Fibroblast of villous mesenchyme (primary cell): ENCODE data around the gene DCUN1D2. TPM values are rescaled to one million over a fixed set of nuclear protein-coding genes. Genes with fewer than 3 reads are reported as not detected.

Source experiments
- DNase-seq: peaks from one replicate; pipeline ENCODE4 v3.0.0-alpha.2; 2010; ENCODE audit warnings: low read depth
- H3K4me3 ChIP-seq: 2 replicates; pipeline ENCODE4 v1.5.1; 2011; ENCODE audit warnings: low read depth, mild to moderate bottlenecking, low read length
- CTCF ChIP-seq: IDR thresholded peaks from 2 replicates; pipeline ENCODE4 v1.5.1; 2012; ENCODE audit warnings: low read depth, mild to moderate bottlenecking, low read length; ENCODE audit not compliant: insufficient read depth
- total RNA-seq: library from RNA; depleted of rRNA; stranded (reverse); fragments of >200 nt; gene quantifications from 2 replicates; pipeline ENCODE4 v1.2.3, GENCODE V29; 2012

The DCUN1D2 gene
- total RNA-seq, 1 donor = 13.4 TPM

DNA sequence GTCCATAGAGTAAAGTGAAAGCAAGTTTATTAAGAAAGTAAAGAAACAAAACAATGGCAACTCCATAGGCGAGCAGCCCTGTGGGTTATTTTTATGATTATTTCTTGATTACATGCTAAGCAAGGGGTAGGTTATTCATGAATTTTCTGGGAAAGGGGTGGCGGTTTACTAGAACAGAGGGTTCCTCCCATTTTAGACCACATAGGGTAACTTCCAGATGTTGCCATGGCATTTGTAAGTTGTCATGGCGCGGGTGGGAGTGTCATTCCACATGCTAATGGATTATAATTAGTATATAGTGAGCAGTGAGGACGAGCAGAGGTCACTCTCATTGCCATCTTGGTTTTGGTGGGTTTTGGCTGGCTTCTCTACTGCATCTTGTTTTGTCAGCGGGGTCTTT is 8.4 kb upstream of the DCUN1D2 start:
- no peak for DNase-seq
- TF ChIP-seq CTCF = no peak
- H3K4me3 ChIP-seq = no peak overlapping the region

DNA sequence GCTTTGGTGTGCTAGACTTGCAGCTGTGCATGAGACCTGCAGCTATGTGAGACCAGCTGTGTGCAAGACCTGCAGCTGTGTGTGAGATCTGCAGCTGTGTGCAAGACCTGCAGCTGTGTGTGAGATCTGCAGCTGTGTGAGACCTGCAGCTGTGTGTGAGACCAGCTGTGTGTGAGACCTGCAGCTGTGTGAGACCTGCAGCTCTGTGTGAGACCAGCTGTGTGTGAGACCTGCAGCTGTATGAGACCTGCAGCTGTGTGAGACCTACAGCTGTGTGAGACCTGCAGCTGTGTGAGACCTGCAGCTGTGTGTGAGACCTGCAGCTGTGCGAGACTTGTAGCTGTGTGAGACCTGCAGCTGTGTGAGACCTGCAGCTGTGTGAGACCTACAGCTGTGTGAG is 6.7 kb upstream of the DCUN1D2 start:
- no peak overlapping the region for H3K4me3 ChIP-seq
- TF ChIP-seq CTCF = no peak
- DNase-seq = no peak

DNA sequence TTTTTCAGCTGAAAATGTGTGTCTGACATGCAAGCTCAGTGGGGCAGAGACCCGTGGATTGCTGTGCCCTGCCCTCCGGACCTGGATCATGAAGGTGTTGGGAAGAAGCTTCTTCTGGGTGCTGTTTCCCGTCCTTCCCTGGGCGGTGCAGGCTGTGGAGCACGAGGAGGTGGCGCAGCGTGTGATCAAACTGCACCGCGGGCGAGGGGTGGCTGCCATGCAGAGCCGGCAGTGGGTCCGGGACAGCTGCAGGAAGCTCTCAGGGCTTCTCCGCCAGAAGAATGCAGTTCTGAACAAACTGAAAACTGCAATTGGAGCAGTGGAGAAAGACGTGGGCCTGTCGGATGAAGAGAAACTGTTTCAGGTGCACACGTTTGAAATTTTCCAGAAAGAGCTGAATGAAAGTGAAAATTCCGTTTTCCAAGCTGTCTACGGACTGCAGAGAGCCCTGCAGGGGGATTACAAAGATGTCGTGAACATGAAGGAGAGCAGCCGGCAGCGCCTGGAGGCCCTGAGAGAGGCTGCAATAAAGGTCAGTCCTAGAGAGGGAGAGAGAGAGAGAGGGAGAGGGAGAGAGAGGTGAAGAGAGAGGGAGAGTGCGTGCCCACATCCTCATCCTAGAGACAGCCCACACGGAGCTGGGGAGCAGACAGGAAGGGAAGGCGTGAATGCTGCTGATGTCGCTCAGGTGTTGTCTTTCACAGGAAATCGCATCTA is 5.1 kb upstream of the DCUN1D2 start:
- DNase-seq = peak; percentile 55
- TF ChIP-seq CTCF = no peak
- H3K4me3 ChIP-seq = peak overlapping the region; percentile 43

GRCh38 chr13:113493315-113493951 is 2.9 kb upstream of the DCUN1D2 start:
- peak; percentile 98 for DNase-seq
- no peak for TF ChIP-seq CTCF
- peak overlapping the region; percentile 41 for H3K4me3 ChIP-seq

DNA sequence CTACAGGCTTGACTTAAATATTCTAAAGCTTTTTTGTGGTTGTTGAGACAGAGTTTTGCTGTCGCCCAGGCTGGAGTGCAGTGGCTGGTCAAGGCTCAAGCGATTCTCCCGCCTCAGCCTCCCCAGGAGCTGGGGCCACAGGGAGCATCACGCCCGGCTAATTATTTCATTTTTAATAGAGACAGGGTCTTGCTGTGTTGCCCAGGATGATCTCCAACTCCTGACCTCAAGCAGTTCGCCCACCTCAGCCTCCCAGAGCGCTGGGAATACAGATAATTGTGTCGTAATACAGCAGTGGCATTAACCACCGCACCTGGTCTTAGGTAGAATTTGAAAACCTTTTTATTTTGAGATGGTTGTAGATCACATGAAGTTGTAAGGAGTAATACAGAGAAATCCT is 1.5 kb upstream of the DCUN1D2 start:
- peak overlapping the region; percentile 91 for H3K4me3 ChIP-seq
- DNase-seq = no peak
- no peak for TF ChIP-seq CTCF

DNA sequence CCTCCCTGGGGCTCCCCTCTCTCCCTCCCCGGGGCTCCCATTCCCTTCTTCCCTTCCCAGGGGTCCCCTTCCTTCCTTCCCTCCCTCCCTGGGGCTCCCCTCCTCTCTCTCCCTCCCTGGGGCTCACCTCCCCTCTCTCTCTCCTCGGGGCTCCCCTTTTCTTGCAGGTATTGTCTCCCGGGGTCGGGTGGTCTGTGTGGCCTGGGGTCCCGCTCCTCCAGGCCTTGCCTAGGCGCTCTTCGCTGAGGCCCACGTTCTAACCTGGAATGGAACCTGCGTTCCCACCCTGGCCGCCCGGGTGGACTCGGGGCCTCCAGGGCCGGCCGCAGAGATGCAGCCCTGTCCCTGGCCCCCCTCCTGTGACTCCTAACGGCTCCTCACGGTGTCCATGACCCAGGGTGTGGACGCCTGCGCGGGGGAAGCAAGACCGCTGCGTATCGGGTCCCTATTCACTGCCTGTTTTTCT is 940 bp upstream of the DCUN1D2 start:
- peak; percentile 38 for DNase-seq
- no peak for TF ChIP-seq CTCF
- H3K4me3 ChIP-seq = peak overlapping the region; percentile 91
